HepG2 (cell line): ENCODE data around the gene SOX12. TPM values are rescaled to one million over a fixed set of nuclear protein-coding genes. Genes with fewer than 3 reads are reported as not detected.

Experiments used
- BHLHE40 ChIP-seq: IDR thresholded peaks from 2 replicates; pipeline ENCODE4 v1.6.1; 2011; ENCODE audit warnings: low read length, improper control_type of control experiment
- BRD4 ChIP-seq: sonication (generic); formaldehyde crosslinking; IDR thresholded peaks from 2 replicates; pipeline ENCODE4 v1.4.0; 2020; ENCODE audit warnings: missing genetic modification reagents
- CBX2 ChIP-seq, 2 experiments: fragments of 200-600 bp in 1 of 2; sonication (generic); formaldehyde crosslinking in 1 of 2; IDR thresholded peaks; 2 replicates each; pipeline versions ENCODE4 v1.7.0 to v1.8.1; 2018 to 2022; ENCODE audit warnings: low read depth in 2 of 2, low read length in 1 of 2, mild to moderate bottlenecking in 1 of 2, missing genetic modification reagents in 1 of 2
- KDM4B ChIP-seq: sonication (generic); formaldehyde crosslinking; IDR thresholded peaks from 2 replicates; pipeline ENCODE4 v1.4.0; 2020; ENCODE audit warnings: missing genetic modification reagents
- KLF9 ChIP-seq: IDR thresholded peaks from 2 replicates; pipeline ENCODE4 v1.6.1; 2016; ENCODE audit warnings: low read depth
- MAFF ChIP-seq: IDR thresholded peaks from 2 replicates; pipeline ENCODE4 v1.6.1; 2011; ENCODE audit warnings: low read depth, low read length, improper control_type of control experiment
- PCBP2 ChIP-seq: fragments of 200-400 bp; formaldehyde crosslinking; optimal IDR thresholded peaks from 2 replicates; pipeline ENCODE3; 2018; ENCODE audit warnings: low read length, low read depth; ENCODE audit not compliant: poor library complexity, severe bottlenecking
- RBM22 ChIP-seq: fragments of 200-400 bp; formaldehyde crosslinking; optimal IDR thresholded peaks from 2 replicates; pipeline ENCODE3; 2017; ENCODE audit warnings: mild to moderate bottlenecking, low read length, moderate library complexity
- RXRA ChIP-seq: sonication (generic); formaldehyde crosslinking; IDR thresholded peaks from 2 replicates; pipeline ENCODE4 v1.5.1; 2020; ENCODE audit warnings: missing genetic modification reagents
- SMAD9 ChIP-seq: sonication (generic); formaldehyde crosslinking; IDR thresholded peaks from 2 replicates; pipeline ENCODE4 v1.5.1; 2020; ENCODE audit warnings: mild to moderate bottlenecking, missing genetic modification reagents
- STAT5B ChIP-seq: sonication (generic); formaldehyde crosslinking; IDR thresholded peaks from 2 replicates; pipeline ENCODE4 v1.4.0; 2020; ENCODE audit warnings: missing genetic modification reagents
- THYN1 ChIP-seq: sonication (generic); formaldehyde crosslinking; IDR thresholded peaks from 2 replicates; pipeline ENCODE4 v1.8.1; 2023; ENCODE audit warnings: low read depth, mild to moderate bottlenecking, moderate library complexity, missing genetic modification reagents, borderline replicate concordance
- TMF1 ChIP-seq: sonication (generic); formaldehyde crosslinking; IDR thresholded peaks from 2 replicates; pipeline ENCODE4 v1.8.1; 2022; ENCODE audit warnings: low read depth, missing genetic modification reagents
- ZMYM4 ChIP-seq: sonication (generic); formaldehyde crosslinking; IDR thresholded peaks from 2 replicates; pipeline ENCODE4 v1.8.1; 2023; ENCODE audit warnings: mild to moderate bottlenecking, missing genetic modification reagents
- ZNF30 ChIP-seq: sonication (generic); formaldehyde crosslinking; IDR thresholded peaks from 2 replicates; pipeline ENCODE4 v1.5.0; 2020; ENCODE audit warnings: mild to moderate bottlenecking, missing genetic modification reagents
- ZNF543 ChIP-seq: sonication (generic); formaldehyde crosslinking; IDR thresholded peaks from 2 replicates; pipeline ENCODE4 v1.4.0; 2020; ENCODE audit warnings: mild to moderate bottlenecking, missing genetic modification reagents
- polyA plus RNA-seq, 8 experiments: library from polyadenylated mRNA; depleted of rRNA in 3 of 8; stranded (reverse) in 7 of 8; unstranded in 1 of 8; fragments of >200 nt; fragmentation: Illumina TruSeq in 4 of 8; extraction: Trizol in 4 of 8; gene quantifications; 2 replicates each; pipeline versions ENCODE4 v1.2.1 to v1.2.3, GENCODE V29; 2011 to 2016; ENCODE audit warnings: low read depth in 4 of 8, missing spikeins in 1 of 8, mixed read lengths in 1 of 8; ENCODE audit not compliant: insufficient read depth in 1 of 8
- total RNA-seq, 5 experiments: library from RNA; depleted of rRNA; stranded (reverse); fragments of >200 nt; fragmentation: Illumina TruSeq; extraction: Trizol; gene quantifications; 2 replicates each; pipeline ENCODE4 v1.2.3, GENCODE V29; 2016; ENCODE audit warnings: low read depth in 1 of 5
- TF ChIP-seq, protein P1 (sequence below): sonication (generic); formaldehyde crosslinking; IDR thresholded peaks from 2 replicates; pipeline ENCODE4 v1.5.0; 2020; ENCODE audit warnings: mild to moderate bottlenecking, low read depth, missing genetic modification reagents, borderline replicate concordance
- TF ChIP-seq, protein P2 (sequence below): sonication (generic); formaldehyde crosslinking; IDR thresholded peaks from 2 replicates; pipeline ENCODE4 v1.4.0; 2020; ENCODE audit warnings: missing genetic modification reagents, borderline replicate concordance
- TF ChIP-seq, protein P3 (sequence below): IDR thresholded peaks from 2 replicates; pipeline ENCODE4 v1.6.1; 2016
- TF ChIP-seq, protein P4 (sequence below): IDR thresholded peaks from 2 replicates; pipeline ENCODE4 v1.6.1; 2018; ENCODE audit warnings: missing genetic modification reagents, mild to moderate bottlenecking, missing compliant biosample characterization
- TF ChIP-seq, protein P5 (sequence below): sonication (generic); formaldehyde crosslinking; IDR thresholded peaks from 2 replicates; pipeline ENCODE4 v1.8.1; 2023; ENCODE audit warnings: mild to moderate bottlenecking, moderate library complexity, missing genetic modification reagents

Gene SOX12
- total and polyA plus RNA-seq, 2 of the 13 experiments (the other 11 are each of a cell fraction or from before 2014, with no cell fraction given) = 10.0 to 18.7 TPM

DNA sequence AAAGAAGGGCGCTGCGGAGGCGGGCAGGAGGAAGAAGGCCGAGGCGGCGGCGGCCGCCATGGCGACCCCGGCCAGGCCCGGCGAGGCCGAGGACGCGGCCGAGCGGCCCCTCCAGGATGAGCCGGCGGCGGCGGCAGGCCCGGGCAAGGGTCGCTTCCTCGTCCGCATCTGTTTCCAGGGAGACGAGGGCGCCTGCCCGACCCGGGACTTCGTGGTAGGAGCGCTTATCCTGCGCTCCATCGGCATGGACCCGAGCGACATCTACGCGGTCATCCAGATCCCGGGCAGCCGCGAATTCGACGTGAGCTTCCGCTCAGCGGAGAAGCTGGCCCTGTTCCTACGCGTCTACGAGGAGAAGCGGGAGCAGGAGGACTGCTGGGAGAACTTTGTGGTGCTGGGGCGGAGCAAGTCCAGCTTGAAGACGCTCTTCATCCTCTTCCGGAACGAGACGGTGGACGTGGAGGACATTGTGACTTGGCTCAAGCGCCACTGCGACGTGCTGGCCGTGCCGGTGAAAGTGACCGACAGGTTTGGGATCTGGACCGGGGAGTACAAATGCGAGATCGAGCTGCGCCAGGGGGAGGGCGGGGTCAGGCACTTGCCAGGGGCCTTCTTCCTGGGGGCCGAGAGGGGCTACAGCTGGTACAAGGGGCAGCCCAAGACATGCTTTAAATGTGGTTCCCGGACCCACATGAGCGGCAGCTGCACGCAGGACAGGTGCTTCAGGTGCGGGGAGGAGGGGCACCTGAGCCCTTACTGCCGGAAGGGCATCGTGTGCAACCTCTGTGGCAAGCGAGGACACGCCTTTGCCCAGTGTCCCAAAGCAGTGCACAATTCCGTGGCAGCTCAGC lies 27.2 kb upstream of the SOX12 start (continued):
- TF ChIP-seq RXRA (CRISPR knock-in tag) (peak; percentile 57; the same call in 1 of the 2 replicates), BRD4 (CRISPR knock-in tag) (peak; percentile 3; the same call in 1 of the 2 replicates), STAT5B (peak; percentile 66; the same call in 1 of the 2 replicates), RBM22 (peak; percentile 34), KLF9 (CRISPR knock-in tag) (no peak), ZNF543 (CRISPR knock-in tag) (no peak), KDM4B (CRISPR knock-in tag) (no peak; the same call in 1 of the 2 replicates), SMAD9 (CRISPR knock-in tag) (0 out of 2 replicates have a peak, but pooled peaks have one; percentile 69), THYN1 (CRISPR knock-in tag) (0 out of 2 replicates have a peak, but pooled peaks have one; percentile 92), ZNF30 (CRISPR knock-in tag) (no peak), TMF1 (CRISPR knock-in tag) (no peak), CBX2 (IDR thresholded peaks at IDR 0.05; ENCODE audit: low read depth, low read length) (no peak), CBX2 (CRISPR knock-in tag; IDR thresholded peaks at IDR 0.05; ENCODE audit: low read depth) (no peak), ZMYM4 (CRISPR knock-in tag) (peak; percentile 63; the same call in 1 of the 2 replicates), BHLHE40 (0 out of 2 replicates have a peak, but pooled peaks have one; percentile 18), PCBP2 (no peak), MAFF (no peak)
- TF ChIP-seq, protein P1, sequence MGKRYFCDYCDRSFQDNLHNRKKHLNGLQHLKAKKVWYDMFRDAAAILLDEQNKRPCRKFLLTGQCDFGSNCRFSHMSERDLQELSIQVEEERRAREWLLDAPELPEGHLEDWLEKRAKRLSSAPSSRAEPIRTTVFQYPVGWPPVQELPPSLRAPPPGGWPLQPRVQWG (CRISPR knock-in tag) = no peak
- TF ChIP-seq, protein P2, sequence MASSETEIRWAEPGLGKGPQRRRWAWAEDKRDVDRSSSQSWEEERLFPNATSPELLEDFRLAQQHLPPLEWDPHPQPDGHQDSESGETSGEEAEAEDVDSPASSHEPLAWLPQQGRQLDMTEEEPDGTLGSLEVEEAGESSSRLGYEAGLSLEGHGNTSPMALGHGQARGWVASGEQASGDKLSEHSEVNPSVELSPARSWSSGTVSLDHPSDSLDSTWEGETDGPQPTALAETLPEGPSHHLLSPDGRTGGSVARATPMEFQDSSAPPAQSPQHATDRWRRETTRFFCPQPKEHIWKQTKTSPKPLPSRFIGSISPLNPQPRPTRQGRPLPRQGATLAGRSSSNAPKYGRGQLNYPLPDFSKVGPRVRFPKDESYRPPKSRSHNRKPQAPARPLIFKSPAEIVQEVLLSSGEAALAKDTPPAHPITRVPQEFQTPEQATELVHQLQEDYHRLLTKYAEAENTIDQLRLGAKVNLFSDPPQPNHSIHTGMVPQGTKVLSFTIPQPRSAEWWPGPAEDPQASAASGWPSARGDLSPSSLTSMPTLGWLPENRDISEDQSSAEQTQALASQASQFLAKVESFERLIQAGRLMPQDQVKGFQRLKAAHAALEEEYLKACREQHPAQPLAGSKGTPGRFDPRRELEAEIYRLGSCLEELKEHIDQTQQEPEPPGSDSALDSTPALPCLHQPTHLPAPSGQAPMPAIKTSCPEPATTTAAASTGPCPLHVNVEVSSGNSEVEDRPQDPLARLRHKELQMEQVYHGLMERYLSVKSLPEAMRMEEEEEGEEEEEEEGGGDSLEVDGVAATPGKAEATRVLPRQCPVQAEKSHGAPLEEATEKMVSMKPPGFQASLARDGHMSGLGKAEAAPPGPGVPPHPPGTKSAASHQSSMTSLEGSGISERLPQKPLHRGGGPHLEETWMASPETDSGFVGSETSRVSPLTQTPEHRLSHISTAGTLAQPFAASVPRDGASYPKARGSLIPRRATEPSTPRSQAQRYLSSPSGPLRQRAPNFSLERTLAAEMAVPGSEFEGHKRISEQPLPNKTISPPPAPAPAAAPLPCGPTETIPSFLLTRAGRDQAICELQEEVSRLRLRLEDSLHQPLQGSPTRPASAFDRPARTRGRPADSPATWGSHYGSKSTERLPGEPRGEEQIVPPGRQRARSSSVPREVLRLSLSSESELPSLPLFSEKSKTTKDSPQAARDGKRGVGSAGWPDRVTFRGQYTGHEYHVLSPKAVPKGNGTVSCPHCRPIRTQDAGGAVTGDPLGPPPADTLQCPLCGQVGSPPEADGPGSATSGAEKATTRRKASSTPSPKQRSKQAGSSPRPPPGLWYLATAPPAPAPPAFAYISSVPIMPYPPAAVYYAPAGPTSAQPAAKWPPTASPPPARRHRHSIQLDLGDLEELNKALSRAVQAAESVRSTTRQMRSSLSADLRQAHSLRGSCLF (CRISPR knock-in tag) = no peak
- TF ChIP-seq, protein P3, sequence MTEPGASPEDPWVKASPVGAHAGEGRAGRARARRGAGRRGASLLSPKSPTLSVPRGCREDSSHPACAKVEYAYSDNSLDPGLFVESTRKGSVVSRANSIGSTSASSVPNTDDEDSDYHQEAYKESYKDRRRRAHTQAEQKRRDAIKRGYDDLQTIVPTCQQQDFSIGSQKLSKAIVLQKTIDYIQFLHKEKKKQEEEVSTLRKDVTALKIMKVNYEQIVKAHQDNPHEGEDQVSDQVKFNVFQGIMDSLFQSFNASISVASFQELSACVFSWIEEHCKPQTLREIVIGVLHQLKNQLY (CRISPR knock-in tag) = peak; percentile 30; the same call in 1 of the 2 replicates
- TF ChIP-seq, protein P4, sequence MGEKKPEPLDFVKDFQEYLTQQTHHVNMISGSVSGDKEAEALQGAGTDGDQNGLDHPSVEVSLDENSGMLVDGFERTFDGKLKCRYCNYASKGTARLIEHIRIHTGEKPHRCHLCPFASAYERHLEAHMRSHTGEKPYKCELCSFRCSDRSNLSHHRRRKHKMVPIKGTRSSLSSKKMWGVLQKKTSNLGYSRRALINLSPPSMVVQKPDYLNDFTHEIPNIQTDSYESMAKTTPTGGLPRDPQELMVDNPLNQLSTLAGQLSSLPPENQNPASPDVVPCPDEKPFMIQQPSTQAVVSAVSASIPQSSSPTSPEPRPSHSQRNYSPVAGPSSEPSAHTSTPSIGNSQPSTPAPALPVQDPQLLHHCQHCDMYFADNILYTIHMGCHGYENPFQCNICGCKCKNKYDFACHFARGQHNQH (CRISPR knock-in tag) = peak; percentile 67; the same call in 1 of the 2 replicates
- TF ChIP-seq, protein P5, sequence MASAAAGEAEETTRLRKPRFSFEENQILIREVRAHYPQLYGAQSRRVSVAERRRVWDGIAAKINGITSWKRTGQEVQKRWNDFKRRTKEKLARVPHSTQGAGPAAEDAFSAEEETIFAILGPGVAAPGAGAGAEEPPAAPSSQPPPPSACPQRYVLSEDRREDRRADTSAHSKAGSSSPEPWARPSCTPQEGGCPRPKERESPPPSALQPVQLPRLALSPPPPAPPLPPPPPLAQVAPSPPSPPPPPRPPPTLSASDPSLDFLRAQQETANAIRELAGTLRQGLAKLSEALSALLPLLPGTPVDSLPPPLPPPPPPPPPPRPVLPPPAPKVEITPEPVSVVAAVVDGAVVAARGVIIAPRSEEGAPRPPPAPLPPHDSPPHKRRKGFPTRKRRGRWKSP (CRISPR knock-in tag) = no peak; the same call in 1 of the 2 replicates
